ENCODE data around the gene PJA2. TPM values are rescaled to one million over a fixed set of nuclear protein-coding genes. Genes with fewer than 3 reads are reported as not detected.

Gene PJA2
- polyA plus RNA-seq, 4 donors = 23.0 to 80.5 (median 31.8) TPM

DNA sequence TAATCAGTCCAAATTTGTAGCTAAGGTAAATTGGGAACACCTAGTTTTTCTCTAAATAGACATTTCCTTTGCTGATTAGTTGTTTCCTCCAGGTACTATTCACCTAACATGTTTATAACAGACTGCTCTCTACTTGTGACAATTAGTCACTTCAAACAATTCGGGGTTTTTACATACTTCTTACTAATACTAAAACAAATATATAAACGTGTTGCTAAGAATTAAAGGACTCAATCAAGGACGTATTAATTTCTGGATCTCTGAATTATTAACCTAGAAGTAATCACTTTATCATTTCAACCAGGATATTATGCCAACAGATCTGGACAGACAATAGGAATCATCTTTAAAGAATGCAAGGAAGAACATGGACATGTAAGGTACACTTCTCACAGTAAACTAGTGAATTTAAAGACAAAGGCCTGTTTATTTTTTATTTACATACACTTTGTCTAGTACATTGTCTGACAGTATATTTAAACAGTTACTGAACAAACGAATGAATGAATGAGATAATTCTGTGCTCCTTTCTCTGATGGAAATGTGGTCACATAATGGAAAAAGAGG is 22.3 kb downstream of the PJA2 start:
- Histone ChIP-seq H3K27ac (ENCODE audit: low read depth in 1 of 3, low read length in 2 of 3) (no peak overlapping the region), H3K9me3 (ENCODE audit: control insufficient read depth in 2 of 2, insufficient read depth in 1 of 2, low read depth in 1 of 2, low read length in 1 of 2) (no peaks in the 10 kb centered on the region), H3K27me3 (ENCODE audit: control insufficient read depth in 3 of 3, insufficient read depth in 3 of 3, low read length in 3 of 3) (no peaks in the 10 kb centered on the region), H3K4me1 (ENCODE audit: control insufficient read depth in 3 of 3, insufficient read depth in 2 of 3, low read depth in 1 of 3, low read length in 2 of 3) (peaks cover 0 to 6% (median 0%) of the 10 kb centered on the region in 3 donors), H3K36me3 (ENCODE audit: control insufficient read depth in 3 of 3, insufficient read depth in 2 of 3, low read depth in 1 of 3, low read length in 3 of 3) (peaks cover 0 to 5% (median 4%) of the 10 kb centered on the region in 3 donors), H3K4me3 (ENCODE audit: low read depth in 1 of 3, low read length in 3 of 3) (no peak overlapping the region)
- 34 to 61% (median 36%) methylated on average over 4 of the region's 4 CpGs for WGBS, 3 donors
- DNase-seq (no peak), FAIRE-seq (no peak)

DNA sequence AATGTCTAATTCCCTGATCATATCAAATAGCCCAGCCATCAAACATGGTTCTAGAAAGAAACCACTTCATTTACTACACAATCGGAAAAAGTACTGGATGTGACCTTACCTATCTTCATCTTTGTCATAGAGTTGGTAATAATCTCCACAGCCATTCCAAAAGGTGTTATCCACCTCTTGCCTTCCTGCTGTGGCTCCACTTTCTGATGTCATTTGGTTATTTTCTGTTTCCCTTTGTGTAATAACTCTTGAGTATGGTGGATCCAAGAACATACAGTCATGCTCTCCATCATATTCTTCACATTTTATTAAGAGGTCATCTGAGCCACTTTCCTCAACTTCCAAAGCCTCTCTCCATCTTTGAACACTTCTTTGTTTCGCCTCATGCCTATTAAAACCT is 31.7 kb downstream of the PJA2 start:
- H3K36me3 ChIP-seq (ENCODE audit: control insufficient read depth in 3 of 3, insufficient read depth in 2 of 3, low read depth in 1 of 3, low read length in 3 of 3) = peaks cover 5 to 14% (median 12%) of the 10 kb centered on the region in 3 donors
- H3K4me1 ChIP-seq (ENCODE audit: control insufficient read depth in 3 of 3, insufficient read depth in 2 of 3, low read depth in 1 of 3, low read length in 2 of 3) = no peaks in the 10 kb centered on the region
- no peak overlapping the region for H3K4me3 ChIP-seq (ENCODE audit: low read depth in 1 of 3, low read length in 3 of 3)
- H3K9me3 ChIP-seq (ENCODE audit: control insufficient read depth in 2 of 2, insufficient read depth in 1 of 2, low read depth in 1 of 2, low read length in 1 of 2) = peaks cover 0 to 2% of the 10 kb centered on the region in 2 donors
- no peak for DNase-seq
- 97 to 100% (median 100%) methylated on average over 2 of the region's 2 CpGs for WGBS, 3 donors
- H3K27me3 ChIP-seq (ENCODE audit: control insufficient read depth in 3 of 3, insufficient read depth in 3 of 3, low read length in 3 of 3) = no peaks in the 10 kb centered on the region
- no peak overlapping the region for H3K27ac ChIP-seq (ENCODE audit: low read depth in 1 of 3, low read length in 2 of 3)
- no peak for FAIRE-seq

DNA sequence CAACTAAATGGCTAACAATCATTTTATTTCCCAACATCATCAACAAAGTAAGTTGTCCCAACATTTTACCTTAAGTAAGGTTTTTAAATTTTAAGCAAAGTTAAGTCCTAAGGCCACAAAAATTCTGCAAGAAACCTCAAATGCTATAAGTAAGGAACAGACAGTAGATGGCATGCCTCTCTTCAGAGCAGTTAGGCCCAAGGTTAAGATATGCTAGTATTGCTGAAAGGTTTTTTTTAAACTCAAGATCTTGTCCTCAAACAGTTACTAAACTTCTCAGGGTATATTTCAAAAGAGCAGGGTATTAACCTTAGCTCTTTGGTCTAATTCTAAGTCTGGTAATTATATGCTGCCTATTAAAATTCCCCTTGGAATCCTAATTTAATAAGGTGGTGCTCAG is 35.1 kb downstream of the PJA2 start:
- no peak for DNase-seq
- H3K36me3 ChIP-seq (ENCODE audit: control insufficient read depth in 3 of 3, insufficient read depth in 2 of 3, low read depth in 1 of 3, low read length in 3 of 3) = peaks cover 5 to 10% (median 5%) of the 10 kb centered on the region in 3 donors
- no peaks in the 10 kb centered on the region for H3K4me1 ChIP-seq (ENCODE audit: control insufficient read depth in 3 of 3, insufficient read depth in 2 of 3, low read depth in 1 of 3, low read length in 2 of 3)
- no peaks in the 10 kb centered on the region for H3K27me3 ChIP-seq (ENCODE audit: control insufficient read depth in 3 of 3, insufficient read depth in 3 of 3, low read length in 3 of 3)
- H3K9me3 ChIP-seq (ENCODE audit: control insufficient read depth in 2 of 2, insufficient read depth in 1 of 2, low read depth in 1 of 2, low read length in 1 of 2) = no peaks in the 10 kb centered on the region
- no peak overlapping the region for H3K4me3 ChIP-seq (ENCODE audit: low read depth in 1 of 3, low read length in 3 of 3)
- no peak overlapping the region for H3K27ac ChIP-seq (ENCODE audit: low read depth in 1 of 3, low read length in 2 of 3)
- FAIRE-seq = no peak

DNA sequence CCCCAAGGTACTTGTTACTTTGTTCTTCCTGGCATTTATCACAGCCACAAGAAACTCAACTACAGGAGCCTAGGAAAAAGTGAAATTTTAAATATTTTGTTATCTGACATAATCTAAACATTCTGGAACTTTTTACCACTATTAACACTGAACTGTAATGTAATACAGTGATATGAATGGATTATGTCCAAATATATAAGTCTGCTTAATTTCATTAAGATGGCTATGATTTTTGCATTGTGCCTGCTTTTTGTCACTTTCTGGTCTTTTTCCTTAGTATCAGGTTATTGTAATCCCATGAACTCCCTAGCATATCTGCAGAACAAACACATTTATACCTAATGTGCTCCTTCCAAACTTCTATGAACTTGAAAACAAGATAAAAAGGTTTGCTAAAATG is 35.8 kb downstream of the PJA2 start:
- Histone ChIP-seq H3K36me3 (ENCODE audit: control insufficient read depth in 3 of 3, insufficient read depth in 2 of 3, low read depth in 1 of 3, low read length in 3 of 3) (peaks cover 5 to 8% (median 6%) of the 10 kb centered on the region in 3 donors), H3K4me1 (ENCODE audit: control insufficient read depth in 3 of 3, insufficient read depth in 2 of 3, low read depth in 1 of 3, low read length in 2 of 3) (no peaks in the 10 kb centered on the region), H3K9me3 (ENCODE audit: control insufficient read depth in 2 of 2, insufficient read depth in 1 of 2, low read depth in 1 of 2, low read length in 1 of 2) (peaks cover 0 to under 1% of the 10 kb centered on the region in 2 donors), H3K27ac (ENCODE audit: low read depth in 1 of 3, low read length in 2 of 3) (no peak overlapping the region), H3K4me3 (ENCODE audit: low read depth in 1 of 3, low read length in 3 of 3) (no peak overlapping the region), H3K27me3 (ENCODE audit: control insufficient read depth in 3 of 3, insufficient read depth in 3 of 3, low read length in 3 of 3) (no peaks in the 10 kb centered on the region)
- no peak for DNase-seq
- FAIRE-seq = no peak

DNA sequence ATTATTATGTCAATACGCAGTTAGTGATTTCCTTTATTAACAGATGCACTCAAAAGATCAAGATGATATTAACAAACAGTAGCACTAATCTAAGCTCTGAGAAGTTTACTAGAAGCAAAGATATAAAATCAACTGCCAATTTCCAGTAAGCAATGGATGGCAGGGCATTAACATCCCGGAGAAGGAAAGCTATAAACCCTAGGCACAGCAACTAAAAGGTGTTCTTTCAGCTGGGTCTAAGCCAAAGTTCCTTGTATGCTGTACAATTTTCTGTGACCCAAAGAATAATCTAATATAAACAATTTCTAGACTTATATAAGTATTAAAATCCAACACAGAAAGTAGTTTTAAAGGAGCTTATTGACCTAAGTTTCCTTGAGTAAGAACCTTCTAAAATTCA is 39.4 kb downstream of the PJA2 start:
- Histone ChIP-seq H3K4me1 (ENCODE audit: control insufficient read depth in 3 of 3, insufficient read depth in 2 of 3, low read depth in 1 of 3, low read length in 2 of 3) (no peaks in the 10 kb centered on the region), H3K9me3 (ENCODE audit: control insufficient read depth in 2 of 2, insufficient read depth in 1 of 2, low read depth in 1 of 2, low read length in 1 of 2) (peaks cover 0 to 7% of the 10 kb centered on the region in 2 donors)

DNA sequence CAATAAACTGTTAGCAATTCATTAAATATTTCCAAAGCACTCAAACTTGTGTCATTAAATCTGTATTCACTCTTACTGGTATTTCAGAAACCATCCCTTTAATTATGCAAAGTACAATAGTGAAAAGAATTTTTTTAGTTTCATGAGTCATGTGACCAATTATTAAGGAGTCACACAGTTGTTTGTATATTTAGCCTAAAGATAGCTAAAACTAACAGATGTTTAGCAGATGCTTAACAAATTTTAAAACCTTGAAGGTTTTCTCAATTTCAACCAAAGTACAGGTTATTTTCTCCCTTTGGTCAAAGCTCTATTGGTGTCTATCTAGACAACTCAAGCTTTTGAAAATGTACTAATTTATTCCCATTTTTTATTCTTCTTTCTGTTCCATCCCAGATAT is 44.1 kb downstream of the PJA2 start:
- H3K4me3 ChIP-seq (ENCODE audit: low read depth in 1 of 3, low read length in 3 of 3) = no peak overlapping the region
- H3K27ac ChIP-seq (ENCODE audit: low read depth in 1 of 3, low read length in 2 of 3) = no peak overlapping the region
- H3K9me3 ChIP-seq (ENCODE audit: control insufficient read depth in 2 of 2, insufficient read depth in 1 of 2, low read depth in 1 of 2, low read length in 1 of 2) = peaks cover 0 to 7% of the 10 kb centered on the region in 2 donors
- H3K4me1 ChIP-seq (ENCODE audit: control insufficient read depth in 3 of 3, insufficient read depth in 2 of 3, low read depth in 1 of 3, low read length in 2 of 3) = no peaks in the 10 kb centered on the region
- FAIRE-seq (no peak), DNase-seq (no peak)
- no peaks in the 10 kb centered on the region for H3K27me3 ChIP-seq (ENCODE audit: control insufficient read depth in 3 of 3, insufficient read depth in 3 of 3, low read length in 3 of 3)
- H3K36me3 ChIP-seq (ENCODE audit: control insufficient read depth in 3 of 3, insufficient read depth in 2 of 3, low read depth in 1 of 3, low read length in 3 of 3) = peaks cover 7 to 18% (median 12%) of the 10 kb centered on the region in 3 donors

More for the DNA sequence above, 39.4 kb downstream of the PJA2 start:
- WGBS, 3 donors = 82 to 89% (median 86%) methylated on average over 2 of the region's 2 CpGs
- peaks cover 4 to 15% (median 7%) of the 10 kb centered on the region in 3 donors for H3K36me3 ChIP-seq (ENCODE audit: control insufficient read depth in 3 of 3, insufficient read depth in 2 of 3, low read depth in 1 of 3, low read length in 3 of 3)
- no peaks in the 10 kb centered on the region for H3K27me3 ChIP-seq (ENCODE audit: control insufficient read depth in 3 of 3, insufficient read depth in 3 of 3, low read length in 3 of 3)
- H3K4me3 ChIP-seq (ENCODE audit: low read depth in 1 of 3, low read length in 3 of 3) = no peak overlapping the region
- DNase-seq = no peak
- FAIRE-seq = no peak
- H3K27ac ChIP-seq (ENCODE audit: low read depth in 1 of 3, low read length in 2 of 3) = no peak overlapping the region

DNA sequence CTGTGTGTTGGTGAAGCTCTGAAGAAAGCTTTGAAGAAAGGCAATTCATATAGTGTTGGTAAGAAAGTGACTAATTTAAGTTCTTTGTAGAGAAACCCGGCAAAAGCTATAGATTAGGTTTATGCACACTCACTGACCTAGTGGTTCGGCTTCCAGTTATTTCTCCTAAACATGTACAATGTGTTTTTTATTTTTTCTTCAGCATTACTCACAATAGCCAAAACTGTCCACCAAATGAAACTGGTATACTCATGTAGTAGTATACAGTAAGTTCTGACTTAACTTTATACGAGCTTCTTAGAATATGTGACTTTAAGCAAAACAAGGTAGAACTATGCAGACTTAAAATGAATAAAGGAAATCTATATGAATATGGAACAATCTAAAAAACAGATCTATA is 44.8 kb downstream of the PJA2 start:
- H3K4me1 ChIP-seq (ENCODE audit: control insufficient read depth in 3 of 3, insufficient read depth in 2 of 3, low read depth in 1 of 3, low read length in 2 of 3) = no peaks in the 10 kb centered on the region
- H3K27ac ChIP-seq (ENCODE audit: low read depth in 1 of 3, low read length in 2 of 3) = no peak overlapping the region
- no peak for FAIRE-seq
- H3K4me3 ChIP-seq (ENCODE audit: low read depth in 1 of 3, low read length in 3 of 3) = no peak overlapping the region
- H3K9me3 ChIP-seq (ENCODE audit: control insufficient read depth in 2 of 2, insufficient read depth in 1 of 2, low read depth in 1 of 2, low read length in 1 of 2) = peaks cover 0 to 7% of the 10 kb centered on the region in 2 donors
- H3K27me3 ChIP-seq (ENCODE audit: control insufficient read depth in 3 of 3, insufficient read depth in 3 of 3, low read length in 3 of 3) = no peaks in the 10 kb centered on the region
- H3K36me3 ChIP-seq (ENCODE audit: control insufficient read depth in 3 of 3, insufficient read depth in 2 of 3, low read depth in 1 of 3, low read length in 3 of 3) = peaks cover 7 to 18% (median 12%) of the 10 kb centered on the region in 3 donors
- no peak for DNase-seq
- WGBS, 3 donors = 93 to 97% (median 95%) methylated on average over 3 of the region's 3 CpGs

DNA sequence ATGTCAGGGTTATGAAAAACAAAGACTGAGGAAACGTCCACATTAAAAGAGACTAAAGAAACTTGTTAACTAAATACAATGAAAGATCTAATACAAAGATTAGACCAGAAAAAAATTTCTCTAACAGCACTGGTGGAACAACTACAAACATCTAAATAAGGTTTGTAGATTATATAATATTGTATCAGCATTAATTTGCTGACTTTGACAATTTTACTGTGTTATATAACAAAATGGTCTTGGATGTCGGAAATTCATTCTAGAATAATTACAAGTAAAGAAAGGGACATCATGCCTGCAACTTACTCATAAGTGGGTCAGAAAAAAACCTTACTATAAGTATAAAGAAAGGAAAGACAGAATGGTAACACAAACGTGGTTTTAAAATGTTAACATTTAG is 50.1 kb downstream of the PJA2 start:
- FAIRE-seq (no peak), DNase-seq (no peak)
- no peaks in the 10 kb centered on the region for H3K9me3 ChIP-seq (ENCODE audit: control insufficient read depth in 2 of 2, insufficient read depth in 1 of 2, low read depth in 1 of 2, low read length in 1 of 2)
- no peak overlapping the region for H3K4me3 ChIP-seq (ENCODE audit: low read depth in 1 of 3, low read length in 3 of 3)
- WGBS, 3 donors = 77 to 88% (median 84%) methylated on average over 3 of the region's 3 CpGs
- no peaks in the 10 kb centered on the region for H3K4me1 ChIP-seq (ENCODE audit: control insufficient read depth in 3 of 3, insufficient read depth in 2 of 3, low read depth in 1 of 3, low read length in 2 of 3)
- H3K36me3 ChIP-seq (ENCODE audit: control insufficient read depth in 3 of 3, insufficient read depth in 2 of 3, low read depth in 1 of 3, low read length in 3 of 3) = peaks cover 3 to 16% (median 13%) of the 10 kb centered on the region in 3 donors
- H3K27ac ChIP-seq (ENCODE audit: low read depth in 1 of 3, low read length in 2 of 3) = no peak overlapping the region
- no peaks in the 10 kb centered on the region for H3K27me3 ChIP-seq (ENCODE audit: control insufficient read depth in 3 of 3, insufficient read depth in 3 of 3, low read length in 3 of 3)

DNA sequence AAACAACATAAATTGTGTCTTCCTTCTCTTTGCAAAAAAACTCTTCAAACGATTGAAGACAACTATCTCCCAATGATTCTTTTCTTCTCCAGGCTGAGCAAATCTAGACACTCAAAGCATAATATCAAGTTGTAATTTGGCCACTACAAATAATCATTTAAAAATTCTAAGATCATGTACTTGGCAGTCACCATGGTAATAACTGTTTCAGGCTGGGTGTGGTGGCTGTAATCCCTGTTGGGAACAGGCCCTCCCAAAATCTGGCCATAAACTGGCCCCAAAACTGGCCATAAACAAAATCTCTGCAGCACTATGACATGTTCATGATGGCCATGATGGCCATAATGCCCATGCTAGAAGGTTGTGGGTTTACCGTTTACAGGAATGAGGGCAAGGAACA is 52.0 kb downstream of the PJA2 start:
- Histone ChIP-seq H3K9me3 (ENCODE audit: control insufficient read depth in 2 of 2, insufficient read depth in 1 of 2, low read depth in 1 of 2, low read length in 1 of 2) (no peaks in the 10 kb centered on the region), H3K36me3 (ENCODE audit: control insufficient read depth in 3 of 3, insufficient read depth in 2 of 3, low read depth in 1 of 3, low read length in 3 of 3) (peaks cover 3 to 13% (median 11%) of the 10 kb centered on the region in 3 donors), H3K27me3 (ENCODE audit: control insufficient read depth in 3 of 3, insufficient read depth in 3 of 3, low read length in 3 of 3) (no peaks in the 10 kb centered on the region), H3K4me1 (ENCODE audit: control insufficient read depth in 3 of 3, insufficient read depth in 2 of 3, low read depth in 1 of 3, low read length in 2 of 3) (no peaks in the 10 kb centered on the region), H3K4me3 (ENCODE audit: low read depth in 1 of 3, low read length in 3 of 3) (no peak overlapping the region), H3K27ac (ENCODE audit: low read depth in 1 of 3, low read length in 2 of 3) (no peak overlapping the region)
- DNase-seq = no peak
- 79 to 89% (median 88%) methylated on average over 2 of the region's 2 CpGs for WGBS, 3 donors
- no peak for FAIRE-seq

All from small intestine (tissue), 7 donors.